Stromal cell of bone marrow (primary cell): ENCODE data around the gene ACYP2.
"Not testable (repeated sequence)": the region's sequence is repeated elsewhere in the genome, so short reads cannot be mapped to it uniquely, and the experiment has no call there.

Source experiments
- DNase-seq: peaks from one replicate; pipeline ENCODE4 v3.0.0-alpha.2; 2012; ENCODE audit warnings: low read depth

The ACYP2 gene

DNA sequence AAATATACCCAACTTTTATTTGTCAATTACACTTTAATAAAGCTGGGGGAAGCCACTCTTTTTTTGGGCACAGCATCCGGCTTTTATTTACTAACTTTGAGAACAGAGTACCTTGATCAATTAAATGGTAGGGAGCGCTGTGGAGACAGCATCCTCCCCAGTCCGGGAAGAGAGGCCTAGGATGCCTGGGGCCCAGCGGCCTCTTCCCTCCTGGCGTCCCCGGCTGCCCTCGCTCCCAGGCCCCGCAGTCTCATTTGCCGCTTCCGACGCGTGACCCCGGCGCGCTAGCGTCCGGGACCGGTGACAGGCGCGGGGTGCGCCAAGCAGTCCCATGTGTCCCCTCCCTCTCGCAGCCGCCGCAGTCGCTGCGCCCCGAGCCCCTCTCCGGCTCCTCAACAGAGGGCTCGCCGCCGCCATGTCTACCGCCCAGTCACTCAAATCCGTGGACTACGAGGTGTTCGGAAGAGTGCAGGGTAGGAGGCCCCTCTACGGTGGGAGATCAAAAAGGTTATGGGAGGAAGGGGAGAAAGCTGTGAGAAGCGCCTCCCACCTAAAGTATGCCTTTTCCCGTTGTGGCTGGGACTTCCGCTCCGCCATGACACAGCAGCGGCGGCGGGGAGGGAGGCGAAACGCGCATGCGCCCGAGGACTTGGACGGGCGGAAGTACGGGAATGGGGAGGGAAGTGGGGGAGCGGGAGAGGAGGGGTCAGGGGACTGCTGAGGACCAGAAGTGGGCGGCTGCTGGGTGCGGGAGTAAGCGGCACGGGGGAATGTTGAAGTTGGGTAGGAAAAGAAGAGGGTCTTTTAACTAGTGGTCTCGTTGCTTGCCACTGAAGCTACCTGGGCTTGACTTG is at the start of gene ACYP2:
Gene ACYP2, plus strand, starts transcription at position 332 of the 854 bp plus-strand sequence.
- DNase-seq, result peak; percentile 87

DNA sequence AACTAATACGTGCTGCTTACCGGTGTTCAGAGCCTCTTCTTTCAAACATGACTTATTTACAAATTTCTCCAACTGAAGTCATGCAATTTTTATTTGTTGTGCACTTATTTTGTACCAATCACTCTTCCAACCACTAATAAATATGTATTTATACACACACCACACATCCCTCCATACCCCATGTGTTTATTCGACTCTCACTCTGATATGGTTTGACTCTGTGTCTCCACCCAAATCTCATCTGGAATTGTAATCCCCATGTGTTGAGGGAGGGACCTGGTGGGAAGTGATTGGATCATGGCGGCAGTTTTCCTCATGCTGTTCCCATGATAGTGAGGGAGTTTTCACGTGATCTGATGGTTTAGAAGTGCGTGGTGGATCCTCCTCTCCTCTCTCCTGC is 49.5 kb upstream of the ACYP2 start:
- DNase-seq, result no peak

DNA sequence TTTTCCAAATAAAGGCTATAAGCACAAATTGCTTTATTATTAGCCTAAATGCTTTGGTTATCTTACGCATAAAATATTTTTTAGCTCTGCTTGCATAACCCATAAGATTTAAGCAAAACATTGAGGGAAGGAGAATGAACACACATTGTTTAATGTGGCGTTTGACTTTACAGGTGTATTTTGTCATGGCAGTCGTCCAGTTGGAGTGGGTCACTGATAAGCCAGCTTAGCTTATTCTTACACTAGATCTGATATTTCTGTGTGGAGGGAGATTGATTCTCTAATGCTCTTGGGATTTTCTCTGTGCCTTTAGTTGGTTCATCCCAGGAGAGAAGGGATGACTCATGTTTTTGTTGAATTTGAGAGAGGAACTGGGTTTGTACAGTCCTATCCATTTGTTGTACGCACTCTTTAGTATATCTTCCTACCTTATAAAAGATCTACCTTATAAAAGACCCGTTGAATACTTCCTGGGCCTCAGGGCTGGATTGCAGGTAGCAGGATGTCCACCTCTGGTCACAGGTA is 47.5 kb upstream of the ACYP2 start:
- DNase-seq, result no peak

DNA sequence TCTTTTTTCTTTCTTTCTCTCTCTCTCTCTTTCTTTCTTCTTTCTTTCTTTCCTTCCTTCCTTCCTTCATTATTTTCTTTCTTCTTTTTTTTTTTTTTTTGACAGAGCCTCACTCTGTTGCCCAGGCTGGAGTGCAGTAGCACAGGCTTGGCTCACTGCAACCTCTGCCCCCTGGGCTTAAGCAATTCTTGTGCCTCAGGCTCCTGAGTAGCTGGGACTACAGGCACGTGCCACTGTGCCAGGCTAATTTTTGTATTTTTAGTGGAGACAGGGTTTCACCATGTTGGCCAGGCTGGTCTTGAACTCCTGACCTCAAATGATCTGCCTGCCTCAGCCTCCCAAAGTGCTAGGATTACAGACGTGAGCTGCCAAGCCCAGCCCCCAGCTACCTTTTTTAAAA is 42.9 kb upstream of the ACYP2 start:
- not testable (repeated sequence) for DNase-seq

DNA sequence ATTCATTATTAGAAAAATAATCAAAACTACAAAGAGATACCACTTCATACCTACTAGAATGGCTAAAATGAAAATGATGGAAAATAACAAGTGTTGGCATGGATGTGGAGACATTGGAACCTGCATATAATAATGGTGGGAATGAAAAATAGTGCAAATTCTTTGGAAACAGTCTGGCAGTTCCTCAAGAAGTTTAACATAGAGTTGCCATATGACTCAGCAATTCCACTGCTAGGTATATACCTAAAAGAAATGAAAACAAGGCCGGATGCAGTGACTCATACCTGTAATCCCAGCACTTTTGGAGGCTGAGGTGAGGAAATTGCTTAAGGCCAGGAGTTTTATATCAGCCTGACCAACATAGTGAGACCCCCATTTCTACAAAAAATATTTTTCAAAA is 41.6 kb upstream of the ACYP2 start:
- DNase-seq, result no peak

DNA sequence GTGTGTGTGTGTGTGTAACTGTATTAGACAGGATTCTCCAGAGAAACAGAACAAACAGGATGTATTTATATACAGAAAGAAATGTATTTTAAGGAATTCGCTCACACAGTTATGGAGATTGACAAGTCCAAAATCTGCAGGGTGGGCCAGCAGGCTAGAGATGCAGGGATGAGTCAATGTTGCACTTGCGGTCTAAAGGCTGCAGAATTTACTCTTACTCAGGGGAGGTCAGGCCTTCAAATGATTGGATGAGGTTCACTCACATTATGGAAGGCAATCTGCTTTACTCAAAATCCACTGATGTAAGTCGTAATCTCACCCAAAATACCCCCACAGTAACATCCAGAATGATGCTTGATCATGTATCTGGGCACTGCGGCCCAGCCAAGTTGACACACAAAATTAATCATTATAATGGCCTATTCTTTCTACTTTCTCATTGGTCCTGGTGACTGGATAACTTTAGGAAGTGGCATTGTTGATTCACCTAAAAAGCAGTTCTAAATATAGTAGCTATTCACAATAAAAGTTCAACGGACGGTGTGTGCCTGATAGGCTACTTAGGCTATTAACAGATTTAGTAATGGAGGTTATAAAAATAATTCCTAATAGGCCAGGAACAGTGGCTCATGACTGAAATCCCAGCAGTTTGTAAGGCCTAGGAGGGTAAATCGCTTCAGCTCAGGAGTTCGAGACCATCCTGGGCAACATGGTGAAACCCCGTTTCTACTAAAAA is 40.6 kb upstream of the ACYP2 start:
- DNase-seq, result no peak

DNA sequence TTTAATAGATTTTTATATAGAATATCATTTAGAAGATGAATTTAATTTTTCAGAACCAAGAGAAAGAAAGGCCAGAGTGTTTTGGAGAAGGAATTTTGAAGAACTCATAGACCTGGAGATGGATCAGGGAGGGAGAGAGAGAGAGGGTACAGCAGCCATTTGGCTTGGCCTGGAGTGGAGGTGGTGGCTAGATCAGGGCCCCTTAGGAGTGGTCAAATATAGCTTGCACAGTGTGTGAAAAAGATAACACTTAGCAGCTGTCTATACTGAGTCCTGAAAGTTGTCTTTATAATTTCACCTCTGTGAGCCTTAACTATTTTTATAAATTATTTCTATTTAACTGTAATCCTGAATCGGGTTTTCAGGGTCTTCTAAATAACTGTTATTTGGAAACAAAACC is 38.8 kb upstream of the ACYP2 start:
- DNase-seq, result no peak

DNA sequence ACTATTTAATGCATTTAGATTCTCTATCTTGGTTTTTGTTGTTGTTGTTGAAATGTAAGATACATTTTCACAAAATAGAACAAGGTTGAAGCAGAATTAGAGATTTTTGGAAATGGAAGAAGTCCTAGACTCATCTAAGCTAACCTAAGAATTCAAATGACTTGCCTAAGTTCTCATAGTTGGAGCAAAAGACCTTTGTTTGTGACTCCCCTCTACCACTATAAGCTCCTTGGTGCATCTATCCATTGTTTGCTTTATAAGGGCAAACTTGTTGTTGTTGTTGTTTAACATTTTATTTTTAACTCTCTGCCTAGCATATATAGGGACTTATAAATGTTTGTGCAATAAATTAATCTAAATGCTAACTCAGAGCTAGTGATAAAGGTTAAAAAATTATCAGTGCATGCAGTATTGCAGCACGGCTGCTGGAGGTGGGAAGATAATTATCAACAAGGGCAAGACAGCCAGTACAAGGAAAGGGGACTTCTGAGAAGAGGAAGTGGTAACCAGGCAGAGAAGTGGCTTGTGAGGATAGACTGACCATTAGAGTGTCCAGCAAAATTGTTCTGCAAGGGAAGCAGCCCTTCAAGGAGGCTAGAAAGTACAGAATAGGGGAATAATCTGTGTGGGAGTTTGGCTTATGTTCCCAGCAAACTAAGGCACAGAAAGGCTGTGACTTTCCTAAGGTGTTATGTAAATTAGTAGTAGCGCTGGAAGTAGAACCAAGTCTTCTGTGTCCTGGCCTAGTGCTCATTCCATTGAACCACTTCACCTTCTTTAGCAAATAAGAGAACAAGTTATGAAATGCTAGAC is 38.1 kb upstream of the ACYP2 start:
- DNase-seq, result no peak

DNA sequence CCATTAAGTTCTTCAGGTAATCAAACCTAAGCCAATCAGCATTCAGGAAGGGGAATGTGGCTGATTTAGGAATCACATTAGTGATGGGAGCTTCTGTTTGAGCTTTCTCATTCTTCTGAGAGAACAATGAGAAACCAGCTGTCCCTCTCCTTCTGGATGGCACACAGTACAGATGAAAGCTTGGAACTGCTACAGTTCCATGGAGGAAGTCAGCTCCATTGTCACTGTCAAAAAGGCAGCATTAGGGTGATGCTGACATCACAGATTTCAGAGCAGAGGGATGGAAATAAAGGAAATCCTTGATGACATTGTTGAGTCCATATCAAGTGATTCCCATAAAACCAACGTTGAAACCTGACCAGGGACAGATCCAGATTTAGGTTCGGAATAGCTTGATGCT is 36.1 kb upstream of the ACYP2 start:
- no peak for DNase-seq

DNA sequence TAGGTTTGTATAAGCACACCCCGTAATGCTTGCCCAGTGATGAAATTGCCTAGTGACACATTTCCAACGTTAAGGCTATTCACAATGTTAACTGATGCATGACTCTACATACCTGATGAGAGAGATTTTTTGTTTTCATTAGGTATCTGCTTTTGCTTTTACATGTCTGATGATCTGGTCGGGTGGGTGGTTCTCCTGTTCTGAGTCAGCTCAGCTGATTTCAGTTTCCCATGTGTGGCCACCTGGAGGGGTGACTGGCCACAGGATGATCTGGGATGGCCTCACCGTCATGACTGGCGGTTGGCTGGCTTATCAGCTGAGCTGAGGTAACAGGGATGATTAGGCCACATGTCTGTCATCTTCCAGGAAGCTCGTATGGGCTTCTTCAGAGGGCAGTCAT is 33.8 kb upstream of the ACYP2 start:
- no peak for DNase-seq

DNA sequence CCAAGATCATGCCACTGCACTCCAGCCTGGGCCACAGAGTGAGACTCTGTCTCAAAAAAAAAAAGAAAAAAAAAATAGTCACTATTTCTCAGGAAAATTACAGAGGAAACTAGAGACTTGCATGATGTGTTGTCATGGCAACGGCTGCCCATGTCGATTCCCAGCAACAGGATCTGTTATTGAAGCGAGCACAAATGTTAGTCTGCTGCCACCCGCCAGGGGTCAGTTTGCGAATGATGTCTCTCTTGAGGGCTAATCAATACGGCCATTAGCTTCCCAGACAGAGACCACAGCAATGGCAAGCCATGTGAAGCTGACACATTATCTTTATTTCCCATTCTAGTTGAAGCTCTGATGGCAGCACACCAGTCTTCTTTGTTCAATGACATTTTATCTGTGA is 32.4 kb upstream of the ACYP2 start:
- no peak for DNase-seq

DNA sequence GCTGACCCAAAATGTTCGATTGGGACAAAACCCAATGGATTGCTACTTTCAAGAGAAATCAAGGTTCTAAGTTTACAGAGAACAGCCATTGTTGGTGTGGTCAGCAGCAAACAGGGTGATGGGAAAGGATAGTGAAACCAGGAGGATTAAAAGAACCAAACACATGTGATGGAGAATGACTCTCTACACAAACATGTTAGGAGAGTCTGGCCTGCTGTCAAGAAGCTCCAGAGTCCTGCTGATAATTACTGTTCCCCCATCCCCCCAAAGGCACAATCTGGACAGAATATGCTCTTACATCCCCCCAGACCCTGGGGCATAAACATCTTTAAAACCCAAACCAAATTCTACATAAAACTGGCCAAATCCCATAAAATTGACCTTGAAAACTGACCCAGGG is 32.0 kb upstream of the ACYP2 start:
- no peak for DNase-seq

DNA sequence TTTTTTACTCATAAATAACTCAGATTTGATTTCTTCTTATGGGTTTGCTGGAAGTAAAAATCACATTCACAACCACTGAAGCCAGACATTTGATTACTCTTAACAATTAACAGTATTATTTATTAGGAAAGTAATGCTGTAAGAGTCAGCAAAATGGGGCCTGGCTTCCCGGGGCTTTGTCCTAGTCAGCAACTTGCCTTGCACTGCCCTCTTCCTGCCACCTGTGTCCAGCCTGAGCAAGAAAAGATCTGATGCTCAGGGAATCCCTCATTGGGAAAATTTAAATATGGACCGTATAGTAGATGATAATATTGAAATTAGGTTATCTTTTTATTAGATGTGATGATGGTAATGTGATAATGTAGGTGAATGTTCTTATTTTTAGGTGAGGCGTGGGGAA is 30.8 kb upstream of the ACYP2 start:
- DNase-seq, result no peak

DNA sequence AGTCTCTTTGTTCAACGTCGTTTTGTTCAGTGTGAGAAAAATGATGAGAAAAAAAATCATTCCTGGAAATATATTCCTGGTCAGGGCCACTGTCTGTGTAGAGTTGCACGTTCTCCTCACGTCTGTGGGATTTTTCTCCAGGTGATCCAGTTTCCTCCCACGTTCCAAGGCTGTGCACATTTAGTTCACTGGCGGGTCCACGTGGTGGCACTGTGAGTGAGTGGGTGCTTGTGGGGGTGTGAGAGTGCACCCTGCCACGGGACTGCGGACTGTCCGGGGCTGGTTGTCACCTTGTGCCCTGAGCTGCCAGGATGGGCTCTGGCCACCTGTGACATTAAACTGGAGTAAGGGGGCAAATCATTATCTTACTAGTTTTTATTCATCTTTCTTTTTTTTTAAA is 30.3 kb upstream of the ACYP2 start:
- no peak for DNase-seq

DNA sequence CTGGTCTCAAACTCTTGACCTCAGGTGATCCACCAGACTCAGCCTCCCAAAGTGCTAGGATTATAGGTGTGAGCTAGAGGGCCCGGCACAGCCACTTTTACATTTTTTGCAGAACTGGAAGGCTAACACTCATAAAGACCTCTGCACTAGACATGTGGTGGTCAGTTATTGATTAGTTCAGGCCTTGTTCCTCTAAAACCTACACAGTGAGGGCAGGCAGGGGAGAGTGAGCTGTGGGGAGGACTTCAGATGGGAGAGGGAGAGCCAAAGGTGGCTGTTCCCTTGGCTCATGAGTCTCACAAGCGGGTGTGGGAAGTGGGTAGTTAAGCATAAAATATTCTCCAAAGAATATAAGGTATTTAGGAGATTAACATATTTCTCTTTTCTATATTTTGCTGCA is 29.3 kb upstream of the ACYP2 start:
- no peak for DNase-seq

DNA sequence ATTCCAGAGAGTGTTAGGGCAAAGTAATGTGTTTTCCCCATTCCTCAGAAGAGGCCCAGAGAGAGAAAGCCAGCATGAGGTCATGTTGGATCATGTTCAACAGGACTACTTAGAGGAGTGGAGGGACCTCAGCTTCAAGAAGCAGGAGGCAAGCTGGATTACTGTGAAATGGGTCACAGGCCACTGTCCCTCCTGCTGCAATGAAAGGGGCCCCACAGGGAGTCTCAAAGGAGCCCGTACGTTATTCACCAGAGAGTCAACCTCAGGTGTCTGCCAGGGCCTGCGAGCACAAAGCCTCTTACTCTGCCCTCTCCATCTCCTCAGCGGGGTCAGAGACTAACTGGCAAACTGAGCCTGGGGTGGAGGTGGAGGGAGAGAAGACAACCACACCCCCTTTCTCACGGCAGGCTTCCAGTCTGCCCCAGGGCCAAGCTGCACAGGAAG is 27.2 kb upstream of the ACYP2 start:
- no peak for DNase-seq

DNA sequence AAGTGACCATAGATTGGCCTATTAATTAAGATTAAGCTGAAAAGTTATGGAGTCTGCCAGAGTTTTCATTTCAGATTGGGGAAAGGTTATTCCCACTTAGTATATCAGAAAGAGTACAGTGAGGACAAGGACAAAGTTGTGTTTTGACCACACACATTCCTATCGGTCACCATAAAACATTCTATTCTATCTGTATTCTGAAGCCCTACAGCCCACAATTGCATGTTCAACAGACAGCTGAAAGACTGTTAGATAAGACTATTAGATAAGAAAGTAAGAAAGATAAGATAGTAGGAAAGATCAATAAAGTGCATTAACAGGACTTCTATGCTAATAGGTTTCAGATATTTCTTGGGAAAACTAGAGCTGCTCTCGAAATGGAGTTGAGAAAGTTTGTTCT is 26.7 kb upstream of the ACYP2 start:
- DNase-seq, result no peak

DNA sequence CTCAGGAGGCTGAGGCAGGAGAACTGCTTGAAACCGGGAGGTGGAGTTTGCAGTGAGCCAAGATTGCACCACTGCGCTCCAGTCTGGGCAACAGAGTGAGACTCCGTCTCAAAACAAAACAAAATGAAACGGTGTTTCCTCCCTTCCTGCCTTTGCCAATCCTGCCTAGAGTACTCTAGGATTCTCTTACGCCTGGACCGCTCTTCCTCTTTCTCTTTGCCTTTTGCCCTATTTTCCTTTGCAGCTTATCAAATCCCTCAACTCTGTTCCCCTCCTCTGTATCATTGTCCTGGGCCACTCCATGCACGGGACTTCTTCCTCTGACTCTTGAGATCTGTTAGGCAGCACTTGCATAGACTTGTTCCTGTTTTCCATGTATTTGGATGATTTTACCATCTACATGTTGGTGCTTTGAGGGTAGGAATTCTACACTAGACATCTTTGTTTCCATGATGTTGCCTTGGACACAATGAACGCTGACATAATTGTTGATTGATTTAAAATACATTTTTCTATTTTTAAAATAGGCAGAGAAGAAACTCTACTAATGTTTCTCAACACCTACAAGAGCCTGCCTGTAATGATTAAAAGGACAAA is 24.8 kb upstream of the ACYP2 start:
- no peak for DNase-seq

DNA sequence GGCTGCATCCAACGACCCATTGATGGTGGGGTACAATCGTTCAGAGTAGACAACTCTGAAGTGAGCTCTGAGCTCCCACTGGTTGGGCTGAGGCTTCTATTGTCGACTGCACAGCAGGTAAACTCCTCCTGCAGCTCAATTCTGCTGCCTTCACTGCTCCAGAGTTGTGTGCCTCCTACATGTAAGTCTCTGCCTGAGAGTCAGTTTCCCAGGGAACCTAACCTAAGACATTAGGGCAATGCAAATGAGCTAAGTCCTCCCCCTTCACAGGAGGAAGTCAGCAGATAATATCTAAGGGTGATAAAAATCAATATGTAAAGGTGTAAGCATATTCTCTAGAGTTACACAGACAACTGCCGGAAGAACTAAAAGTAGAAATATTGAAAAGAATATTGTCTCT is 22.5 kb upstream of the ACYP2 start:
- DNase-seq, result no peak

DNA sequence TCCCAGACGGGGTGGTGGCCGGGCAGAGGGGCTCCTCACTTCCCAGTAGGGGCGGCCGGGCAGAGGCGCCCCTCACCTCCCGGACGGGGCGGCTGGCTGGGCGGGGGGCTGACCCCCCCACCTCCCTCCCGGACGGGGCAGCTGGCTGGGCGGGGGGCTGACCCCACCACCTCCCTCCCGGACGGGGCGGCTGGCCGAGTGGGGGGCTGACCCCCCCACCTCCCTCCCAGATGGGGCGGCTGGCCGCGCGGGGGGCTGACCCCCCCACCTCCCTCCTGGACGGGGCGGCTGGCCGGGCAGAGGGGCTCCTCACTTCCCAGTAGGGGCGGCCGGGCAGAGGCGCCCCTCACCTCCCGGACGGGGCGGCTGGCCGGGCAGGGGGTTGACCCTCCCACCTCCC is 20.0 kb upstream of the ACYP2 start:
- DNase-seq, result not testable (repeated sequence)

DNA sequence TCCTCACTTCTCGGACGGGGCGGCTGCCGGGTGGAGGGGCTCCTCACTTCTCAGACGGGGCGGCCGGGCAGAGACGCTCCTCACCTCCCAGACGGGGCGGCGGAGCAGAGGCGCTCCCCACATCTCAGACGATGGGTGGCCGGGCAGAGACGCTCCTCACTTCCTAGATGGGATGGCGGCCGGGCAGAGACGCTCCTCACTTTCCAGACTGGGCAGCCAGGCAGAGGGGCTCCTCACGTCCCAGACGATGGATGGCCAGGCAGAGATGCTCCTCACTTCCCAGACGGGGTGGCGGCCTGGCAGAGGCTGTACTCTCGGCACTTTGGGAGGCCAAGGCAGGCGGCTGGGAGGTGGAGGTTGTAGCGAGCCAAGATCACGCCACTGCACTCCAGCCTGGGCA is 19.3 kb upstream of the ACYP2 start:
- DNase-seq, result not testable (repeated sequence)

DNA sequence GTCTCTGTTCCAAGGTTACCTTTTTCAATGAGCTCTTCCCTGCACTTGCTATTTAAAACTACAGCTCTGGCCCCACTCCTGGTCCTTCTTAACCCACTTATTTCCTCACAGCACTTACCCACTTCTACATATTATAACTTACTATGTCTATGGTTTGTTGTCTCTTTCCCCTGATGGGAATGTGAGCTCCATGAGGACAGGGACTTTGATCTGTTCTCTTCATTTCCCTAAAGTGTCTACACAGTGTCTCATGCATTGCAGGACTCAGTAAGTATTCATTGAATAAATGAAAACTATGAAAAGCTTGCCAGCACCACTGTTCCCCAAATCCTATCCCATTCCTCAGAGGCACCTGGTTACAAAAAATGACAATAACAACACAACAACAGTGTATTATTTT is 18.3 kb upstream of the ACYP2 start:
- DNase-seq, result no peak
